Lung (tissue), 12 donors: Measurements from ENCODE around the gene CCNY. TPM values are rescaled to one million over a fixed set of nuclear protein-coding genes. Genes with fewer than 3 reads are reported as not detected.

Experiments used
- ATAC-seq: fragments of 200-7000 bp; cut with Tn5 transposase; one replicate; pipeline ENCODE4 v1.9.1; 2020; ENCODE audit warnings: moderate number of reproducible peaks; ENCODE audit not compliant: insufficient read depth, low FRiP score
- DNase-seq, 3 donors: peaks; one replicate each; pipeline ENCODE4 v3.0.0-alpha.2; 2013 to 2017
- H3K27ac ChIP-seq, 2 donors: one replicate each; pipeline ENCODE4 v1.5.1; 2013; ENCODE audit warnings: mild to moderate bottlenecking in 2 of 2, moderate library complexity in 2 of 2, control low read depth in 1 of 2, inconsistent platforms in 1 of 2, low read depth in 1 of 2, low read length in 1 of 2
- H3K27me3 ChIP-seq, 3 donors: one replicate each; pipeline ENCODE4 v1.5.1; 2013; ENCODE audit warnings: low read length in 2 of 3; ENCODE audit not compliant: control insufficient read depth in 3 of 3, insufficient read depth in 3 of 3
- H3K36me3 ChIP-seq, 4 donors: one replicate each; pipeline ENCODE4 v1.5.1; 2013; ENCODE audit warnings: low read length in 4 of 4, mild to moderate bottlenecking in 1 of 4, moderate library complexity in 1 of 4; ENCODE audit not compliant: control insufficient read depth in 4 of 4, insufficient read depth in 4 of 4
- H3K4me1 ChIP-seq, 5 donors: one replicate each; pipeline ENCODE4 v1.5.1; 2013; ENCODE audit warnings: low read length in 5 of 5, mild to moderate bottlenecking in 2 of 5, moderate library complexity in 1 of 5; ENCODE audit not compliant: control insufficient read depth in 5 of 5, insufficient read depth in 5 of 5
- H3K4me3 ChIP-seq: one replicate; pipeline ENCODE4 v1.5.1; 2013; ENCODE audit warnings: mild to moderate bottlenecking, control low read depth, moderate library complexity
- H3K9ac ChIP-seq, 2 donors: one replicate each; pipeline ENCODE4 v1.5.1; 2013; ENCODE audit warnings: low read length in 2 of 2, control low read depth in 1 of 2; ENCODE audit not compliant: insufficient read depth in 1 of 2
- H3K9me3 ChIP-seq, 4 donors: one replicate each; pipeline ENCODE4 v1.5.1; 2013; ENCODE audit warnings: low read length in 3 of 4, mild to moderate bottlenecking in 1 of 4, moderate library complexity in 1 of 4; ENCODE audit not compliant: control insufficient read depth in 4 of 4, insufficient read depth in 3 of 4
- WGBS, 2 donors: extraction: QIAGEN DNeasy Blood & Tissue Kit; methylation state at CpG; one replicate each; pipeline ENCODE4 v1.1.7; 2013; 5-methylcytosine and 5-hydroxymethylcytosine counted together
- polyA plus RNA-seq, 2 donors: library from polyadenylated mRNA; stranded (reverse); fragments of 200-250 nt; gene quantifications; one replicate each; pipeline ENCODE4 v1.2.1, GENCODE V29; 2013
- total RNA-seq, 2 donors: library from RNA; depleted of rRNA in 1 of 2; stranded (reverse); fragments of >200 nt in 1 of 2; gene quantifications; one replicate each; pipeline ENCODE4 v1.2.1, GENCODE V29; 2014 to 2021
- TF ChIP-seq, protein P1 (sequence below): IDR thresholded peaks from 2 replicates; pipeline ENCODE4 v1.5.1; 2012; ENCODE audit warnings: mild to moderate bottlenecking; ENCODE audit errors: control extremely low read depth, extremely low read depth
- donor health status: control.
- donor health status: control.
- donor health status: Bipolar disorder and iron deficiency.
- donor health status: healthy.
- donor health status: DM: yes; HTN: yes; CAD: no.

Gene CCNY
- total and polyA plus RNA-seq, 4 donors = 26.6 to 63.0 (median 38.8) TPM

- Histone ChIP-seq H3K4me1 (peaks cover 6 to 52% (median 44%) of the 10 kb centered on the region in 5 donors), H3K27me3 (no peaks in the 10 kb centered on the region), H3K36me3 (no peaks in the 10 kb centered on the region), H3K9ac (no peak overlapping the region), H3K9me3 (no peaks in the 10 kb centered on the region), H3K4me3 (no peak overlapping the region), H3K27ac (peak overlapping the region; percentile 55 to 82)
- peak; percentile 10 for ATAC-seq
- TF ChIP-seq, protein P1, sequence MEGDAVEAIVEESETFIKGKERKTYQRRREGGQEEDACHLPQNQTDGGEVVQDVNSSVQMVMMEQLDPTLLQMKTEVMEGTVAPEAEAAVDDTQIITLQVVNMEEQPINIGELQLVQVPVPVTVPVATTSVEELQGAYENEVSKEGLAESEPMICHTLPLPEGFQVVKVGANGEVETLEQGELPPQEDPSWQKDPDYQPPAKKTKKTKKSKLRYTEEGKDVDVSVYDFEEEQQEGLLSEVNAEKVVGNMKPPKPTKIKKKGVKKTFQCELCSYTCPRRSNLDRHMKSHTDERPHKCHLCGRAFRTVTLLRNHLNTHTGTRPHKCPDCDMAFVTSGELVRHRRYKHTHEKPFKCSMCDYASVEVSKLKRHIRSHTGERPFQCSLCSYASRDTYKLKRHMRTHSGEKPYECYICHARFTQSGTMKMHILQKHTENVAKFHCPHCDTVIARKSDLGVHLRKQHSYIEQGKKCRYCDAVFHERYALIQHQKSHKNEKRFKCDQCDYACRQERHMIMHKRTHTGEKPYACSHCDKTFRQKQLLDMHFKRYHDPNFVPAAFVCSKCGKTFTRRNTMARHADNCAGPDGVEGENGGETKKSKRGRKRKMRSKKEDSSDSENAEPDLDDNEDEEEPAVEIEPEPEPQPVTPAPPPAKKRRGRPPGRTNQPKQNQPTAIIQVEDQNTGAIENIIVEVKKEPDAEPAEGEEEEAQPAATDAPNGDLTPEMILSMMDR = no peak
- WGBS, 2 donors = 68 to 72% methylated on average over 8 of the region's 8 CpGs
- DNase-seq = peak in 2 of 3 donors; percentile 32 to 35
Measured at GRCh38 chr10:35451151-35452016, 115.1 kb downstream of the CCNY start.

- Histone ChIP-seq H3K27me3 (no peaks in the 10 kb centered on the region), H3K27ac (peak overlapping the region in 1 of 2 donors; percentile 10), H3K4me1 (peaks cover 6 to 54% (median 44%) of the 10 kb centered on the region in 5 donors)
Measured at GRCh38 chr10:35452171-35452570, 115.9 kb downstream of the CCNY start.

DNA sequence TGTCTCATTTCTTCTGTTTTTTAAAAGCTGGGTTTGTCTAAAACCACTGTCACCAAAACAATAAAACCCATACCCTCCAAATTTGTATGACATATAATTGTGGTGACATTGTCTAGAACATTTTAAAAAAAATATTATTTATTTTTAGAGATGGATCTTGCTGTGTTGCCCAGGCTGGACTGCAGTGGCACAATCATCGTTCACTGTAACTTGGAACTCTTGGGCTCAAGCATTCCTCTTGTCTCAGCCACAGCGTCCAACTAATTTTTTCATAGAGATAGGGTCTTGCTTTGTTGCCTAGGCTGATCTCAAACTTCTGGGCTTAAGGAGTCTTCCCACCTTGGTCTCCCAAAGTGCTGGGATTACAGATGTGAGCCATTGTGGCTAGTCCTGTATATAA is 116.5 kb downstream of the CCNY start:
- TF ChIP-seq, protein P1 = no peak
- no peaks in the 10 kb centered on the region for H3K9me3 ChIP-seq
- no peak overlapping the region for H3K4me3 ChIP-seq
- H3K27ac ChIP-seq = no peak overlapping the region
- no peak for DNase-seq
- H3K4me1 ChIP-seq = peaks cover 6 to 52% (median 38%) of the 10 kb centered on the region in 5 donors
- H3K27me3 ChIP-seq = no peaks in the 10 kb centered on the region
- H3K36me3 ChIP-seq = no peaks in the 10 kb centered on the region
- ATAC-seq = no peak
- H3K9ac ChIP-seq = no peak overlapping the region
- 94 to 95% methylated on average over 2 of the region's 2 CpGs for WGBS, 2 donors

More at GRCh38 chr10:35452171-35452570, 115.9 kb downstream of the CCNY start:
- DNase-seq (no peak), ATAC-seq (no peak)
- 65 to 85% methylated on average over 1 of the region's 1 CpG for WGBS, 2 donors
- no peaks in the 10 kb centered on the region for H3K9me3 ChIP-seq
- H3K36me3 ChIP-seq = no peaks in the 10 kb centered on the region
- no peak overlapping the region for H3K9ac ChIP-seq
- TF ChIP-seq, protein P1 = no peak
- no peak overlapping the region for H3K4me3 ChIP-seq
